Ascending aorta (tissue), 2 donors: ENCODE measurements around the gene YIPF4. TPM values are rescaled to one million over a fixed set of nuclear protein-coding genes. Genes with fewer than 3 reads are reported as not detected.

Experiments used
- DNase-seq, 2 donors: peaks; one replicate each; pipeline ENCODE4 v3.0.0-alpha.2; 2019; ENCODE audit warnings: low spot score in 2 of 2
- H3K27ac ChIP-seq, 2 donors: fragments of 200-600 bp; sonication (generic); one replicate each; pipeline ENCODE4 v1.5.1; 2016 to 2017; ENCODE audit warnings: mild to moderate bottlenecking in 1 of 2
- H3K27me3 ChIP-seq: fragments of 200-600 bp; sonication (generic); one replicate; pipeline ENCODE4 v1.5.1; 2017
- H3K36me3 ChIP-seq, 2 donors: fragments of 200-600 bp; sonication (generic); one replicate each; pipeline ENCODE4 v1.5.1; 2016
- H3K4me1 ChIP-seq, 2 donors: fragments of 200-600 bp; sonication (generic); one replicate each; pipeline ENCODE4 v1.5.1; 2016 to 2017; ENCODE audit warnings: mild to moderate bottlenecking in 1 of 2
- H3K4me3 ChIP-seq, 2 donors: fragments of 200-600 bp; sonication (generic); one replicate each; pipeline ENCODE4 v1.5.1; 2016 to 2017; ENCODE audit warnings: mild to moderate bottlenecking in 1 of 2
- H3K9me3 ChIP-seq, 2 donors: fragments of 200-600 bp; sonication (generic); one replicate each; pipeline ENCODE4 v1.5.1; 2016
- intact Hi-C: fragments of 100-400 bp; cut with DNase I; formaldehyde crosslinking; loops from one replicate; pipeline ENCODE4 v1.15.1; 2023
- total RNA-seq: library from RNA; depleted of rRNA; stranded (reverse); fragments of >200 nt; gene quantifications from one replicate; pipeline ENCODE4 v1.1.0, GENCODE V29; 2016
- TF ChIP-seq, protein P1 (sequence below), 3 experiments: fragments of 200-600 bp in 2 of 3; fragments of 450-650 bp in 1 of 3; sonication (generic) in 2 of 3; IDR thresholded peaks; one replicate each; pipeline ENCODE4 v1.5.1; 2016 to 2019; ENCODE audit warnings: antibody characterized with exemption in 3 of 3, mild to moderate bottlenecking in 1 of 3, moderate library complexity in 1 of 3

The YIPF4 gene
- total RNA-seq, 1 donor from 2014 or later: 9.2 TPM

DNA sequence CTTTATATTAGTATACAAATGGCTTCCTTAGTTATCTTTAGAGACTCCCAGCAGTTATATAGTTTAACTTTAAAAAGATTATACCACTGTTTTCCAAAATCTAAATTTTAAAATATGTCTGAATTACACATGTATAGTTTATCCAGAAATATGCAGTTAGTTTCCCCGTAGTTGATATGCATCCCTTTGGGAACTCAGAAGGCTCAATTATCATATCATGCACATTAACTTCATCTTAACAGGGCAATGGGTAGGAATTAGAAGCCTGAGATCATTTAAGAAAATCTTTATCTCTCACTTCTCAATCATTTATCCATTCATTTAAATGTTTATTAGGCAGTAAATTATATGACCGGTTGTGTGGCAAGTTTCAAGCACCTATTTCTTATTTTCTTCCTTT is 40.2 kb upstream of the YIPF4 start:
- Histone ChIP-seq H3K36me3 (no peaks in the 10 kb centered on the region), H3K27me3 (no peaks in the 10 kb centered on the region), H3K9me3 (no peaks in the 10 kb centered on the region), H3K4me3 (no peak overlapping the region), H3K4me1 (no peaks in the 10 kb centered on the region), H3K27ac (no peak overlapping the region)
- intact Hi-C loops: no loop called here
- DNase-seq: no peak
- TF ChIP-seq, protein P1, sequence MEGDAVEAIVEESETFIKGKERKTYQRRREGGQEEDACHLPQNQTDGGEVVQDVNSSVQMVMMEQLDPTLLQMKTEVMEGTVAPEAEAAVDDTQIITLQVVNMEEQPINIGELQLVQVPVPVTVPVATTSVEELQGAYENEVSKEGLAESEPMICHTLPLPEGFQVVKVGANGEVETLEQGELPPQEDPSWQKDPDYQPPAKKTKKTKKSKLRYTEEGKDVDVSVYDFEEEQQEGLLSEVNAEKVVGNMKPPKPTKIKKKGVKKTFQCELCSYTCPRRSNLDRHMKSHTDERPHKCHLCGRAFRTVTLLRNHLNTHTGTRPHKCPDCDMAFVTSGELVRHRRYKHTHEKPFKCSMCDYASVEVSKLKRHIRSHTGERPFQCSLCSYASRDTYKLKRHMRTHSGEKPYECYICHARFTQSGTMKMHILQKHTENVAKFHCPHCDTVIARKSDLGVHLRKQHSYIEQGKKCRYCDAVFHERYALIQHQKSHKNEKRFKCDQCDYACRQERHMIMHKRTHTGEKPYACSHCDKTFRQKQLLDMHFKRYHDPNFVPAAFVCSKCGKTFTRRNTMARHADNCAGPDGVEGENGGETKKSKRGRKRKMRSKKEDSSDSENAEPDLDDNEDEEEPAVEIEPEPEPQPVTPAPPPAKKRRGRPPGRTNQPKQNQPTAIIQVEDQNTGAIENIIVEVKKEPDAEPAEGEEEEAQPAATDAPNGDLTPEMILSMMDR (IDR thresholded peaks at IDR 0.05): no peak

DNA sequence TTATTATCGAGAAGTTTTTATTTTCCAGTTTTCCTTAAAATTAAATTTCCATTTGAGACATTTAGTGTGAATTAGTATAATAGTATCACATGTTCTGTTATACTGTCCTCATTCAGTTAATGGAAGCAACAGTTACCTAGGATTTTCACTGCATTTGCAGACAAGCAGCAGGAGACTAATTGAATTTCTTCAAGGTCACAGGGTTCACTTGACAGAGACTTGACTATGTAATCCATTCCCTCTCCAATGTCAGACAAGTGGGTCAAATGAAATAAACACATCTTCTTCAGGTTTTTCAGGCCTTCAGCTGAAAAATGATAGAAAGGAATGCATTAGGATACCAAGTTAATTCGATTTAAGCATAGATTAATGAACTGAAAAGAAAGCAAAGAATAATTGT is 39.7 kb upstream of the YIPF4 start:
- intact Hi-C loops: no loop called here
- Histone ChIP-seq H3K4me3 (no peak overlapping the region), H3K27me3 (no peaks in the 10 kb centered on the region), H3K4me1 (no peaks in the 10 kb centered on the region), H3K36me3 (no peaks in the 10 kb centered on the region), H3K9me3 (no peaks in the 10 kb centered on the region), H3K27ac (no peak overlapping the region)
- TF ChIP-seq, protein P1 (IDR thresholded peaks at IDR 0.05): no peak
- DNase-seq: no peak

DNA sequence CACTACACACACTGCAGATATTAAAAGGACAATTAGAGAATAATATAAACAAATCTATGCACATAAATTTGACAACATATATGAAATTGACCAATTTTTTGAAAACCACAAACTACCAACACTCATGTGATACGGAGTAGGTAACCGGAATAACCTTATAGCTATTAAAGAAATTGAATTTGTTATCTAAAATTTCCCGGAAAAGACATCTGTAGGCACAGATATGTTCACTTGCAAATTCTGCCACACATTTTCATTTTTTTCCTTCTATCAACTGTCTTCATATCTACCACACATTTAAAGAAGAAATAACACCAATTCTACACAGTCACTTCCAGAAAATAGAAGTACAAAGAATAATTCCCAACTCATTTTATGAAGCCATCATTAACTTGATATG is 35.4 kb upstream of the YIPF4 start:
- Histone ChIP-seq H3K27me3 (no peaks in the 10 kb centered on the region), H3K36me3 (no peaks in the 10 kb centered on the region), H3K4me3 (no peak overlapping the region), H3K4me1 (no peaks in the 10 kb centered on the region), H3K27ac (no peak overlapping the region), H3K9me3 (no peaks in the 10 kb centered on the region)
- intact Hi-C loops: no loop called here
- no peak for DNase-seq
- TF ChIP-seq, protein P1 (IDR thresholded peaks at IDR 0.05): no peak

DNA sequence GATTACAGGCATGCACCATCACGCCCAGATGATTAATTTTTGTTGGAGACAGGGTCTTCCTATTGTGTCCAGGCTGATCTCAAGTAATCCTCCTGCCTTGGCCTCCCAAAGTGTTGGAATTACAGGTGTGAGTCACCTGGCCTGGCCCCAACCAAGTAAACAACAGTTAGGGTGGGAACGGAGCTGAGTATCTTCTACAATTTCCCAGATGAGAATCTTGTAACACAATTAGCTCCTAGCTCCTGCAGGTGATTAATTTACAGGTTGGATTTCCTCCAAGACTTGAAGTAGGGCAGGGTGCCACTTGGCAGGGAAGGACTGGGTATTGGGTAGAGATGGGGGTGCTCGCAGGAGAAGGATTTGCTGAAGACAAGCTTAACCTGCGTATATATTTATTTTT is 30.8 kb upstream of the YIPF4 start:
- TF ChIP-seq, protein P1 (IDR thresholded peaks at IDR 0.05): no peak
- H3K27me3 ChIP-seq: no peaks in the 10 kb centered on the region

DNA sequence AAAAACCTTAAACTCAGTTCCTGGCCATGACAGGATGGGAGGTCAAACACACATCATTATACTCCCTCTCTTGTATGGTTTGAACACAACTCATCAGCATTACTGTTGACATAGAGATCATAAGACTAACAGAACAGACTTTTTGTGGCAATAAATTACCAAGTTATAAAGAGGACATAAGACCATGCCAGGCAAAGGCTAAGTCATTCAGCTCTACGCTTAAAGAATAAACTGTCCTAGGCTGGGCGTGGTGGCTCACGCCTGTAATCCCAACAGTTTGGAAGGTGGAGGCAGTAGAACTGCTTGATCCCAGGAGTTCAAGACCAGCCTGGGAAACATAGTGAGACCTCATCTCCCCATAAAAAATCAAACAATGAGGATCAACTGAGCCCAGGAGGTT is 29.4 kb upstream of the YIPF4 start:
- no peaks in the 10 kb centered on the region for H3K36me3 ChIP-seq
- intact Hi-C loops: no loop called here
- H3K27ac ChIP-seq: no peak overlapping the region
- H3K4me3 ChIP-seq: no peak overlapping the region
- H3K4me1 ChIP-seq: no peaks in the 10 kb centered on the region
- TF ChIP-seq, protein P1 (IDR thresholded peaks at IDR 0.05): no peak
- no peaks in the 10 kb centered on the region for H3K27me3 ChIP-seq
- DNase-seq: no peak
- H3K9me3 ChIP-seq: no peaks in the 10 kb centered on the region

More for the DNA sequence above, 30.8 kb upstream of the YIPF4 start:
- Histone ChIP-seq H3K4me1 (no peaks in the 10 kb centered on the region), H3K4me3 (no peak overlapping the region), H3K36me3 (no peaks in the 10 kb centered on the region), H3K27ac (no peak overlapping the region), H3K9me3 (no peaks in the 10 kb centered on the region)
- no peak for DNase-seq
- intact Hi-C loops: no loop called here

DNA sequence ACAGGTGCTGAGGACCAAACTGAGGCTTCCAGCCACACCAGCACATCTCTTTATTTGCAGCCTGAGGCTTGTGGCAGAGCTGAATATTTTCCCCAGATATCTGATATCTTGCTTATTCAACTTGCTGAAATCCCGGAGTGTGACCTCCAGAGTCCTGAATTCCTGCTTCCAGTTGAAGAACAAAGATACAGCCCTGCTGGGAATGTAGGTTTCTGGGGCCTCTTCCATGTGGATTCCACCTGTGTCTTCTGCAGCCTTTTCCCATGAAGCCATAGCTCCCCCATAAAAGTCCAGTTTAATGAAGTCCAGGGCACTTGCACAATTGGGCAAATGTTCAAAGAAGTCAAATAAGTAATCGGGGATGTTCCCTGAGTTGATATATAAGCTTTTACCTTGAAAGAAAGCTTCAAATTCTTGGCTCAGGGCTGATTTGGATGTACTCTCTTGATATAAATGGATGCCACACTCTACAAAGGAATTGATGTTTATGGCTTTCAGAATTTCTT is 27.9 kb upstream of the YIPF4 start:
- Histone ChIP-seq H3K36me3 (no peaks in the 10 kb centered on the region), H3K27ac (no peak overlapping the region), H3K9me3 (no peaks in the 10 kb centered on the region), H3K4me3 (no peak overlapping the region), H3K4me1 (no peaks in the 10 kb centered on the region), H3K27me3 (no peaks in the 10 kb centered on the region)
- intact Hi-C loops: no loop called here
- DNase-seq: no peak
- TF ChIP-seq, protein P1 (IDR thresholded peaks at IDR 0.05): no peak
